Skeletal muscle cell (primary cell): ENCODE results near the gene FAM227B.
"Not testable (repeated sequence)": the region's sequence is repeated elsewhere in the genome, so short reads cannot be mapped to it uniquely, and the experiment has no call there.

Source experiments
- DNase-seq: peaks from one replicate; pipeline ENCODE4 v3.0.0-alpha.2; 2010; ENCODE audit warnings: low read depth
- H3K4me3 ChIP-seq: 2 replicates; pipeline ENCODE4 v1.5.1; 2011; ENCODE audit warnings: low read depth, mild to moderate bottlenecking, control low read depth, low read length, moderate library complexity

Gene FAM227B

DNA sequence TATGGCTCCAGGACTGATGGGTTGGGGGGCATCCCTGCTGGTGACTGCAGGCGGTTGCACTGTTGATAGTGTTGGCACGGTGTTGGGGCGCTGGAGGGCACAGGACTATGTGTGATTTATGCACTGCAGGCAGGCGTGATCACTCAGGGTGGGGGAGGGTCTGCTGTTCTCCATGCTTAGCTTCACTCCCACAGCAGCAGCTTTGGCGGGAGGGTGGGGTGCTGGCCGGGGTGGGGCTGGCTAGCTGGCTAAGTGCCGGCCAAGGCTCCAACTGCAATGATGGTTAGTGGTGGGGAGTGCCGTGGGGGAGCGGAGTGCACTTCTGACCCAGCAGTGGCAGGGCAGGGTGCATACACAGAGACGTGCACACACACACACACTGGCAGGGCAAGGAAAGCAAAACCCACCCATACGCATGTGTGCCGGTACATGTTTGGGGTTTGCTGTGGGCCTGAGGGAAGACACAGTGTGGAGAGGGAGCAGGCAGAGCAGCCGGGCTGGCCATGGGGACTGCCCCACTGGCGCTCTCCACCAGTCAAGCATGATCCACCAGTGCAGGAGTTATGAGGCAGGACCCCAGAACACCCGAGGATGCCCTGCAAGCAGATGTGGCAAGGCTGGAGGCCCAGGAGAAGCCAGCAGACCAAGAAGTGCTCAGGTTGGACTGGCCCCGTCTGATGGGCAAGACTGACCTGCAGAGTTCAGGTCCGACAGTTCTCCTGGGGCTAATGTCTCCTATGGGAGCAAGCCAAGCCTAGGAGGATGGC lies 214.1 kb downstream of the FAM227B start:
- no peak for DNase-seq
- no peak overlapping the region for H3K4me3 ChIP-seq

- not testable (repeated sequence) for DNase-seq, H3K4me3 ChIP-seq
Observed at GRCh38 chr15:49402515-49403296, 217.9 kb downstream of the FAM227B start.

DNA sequence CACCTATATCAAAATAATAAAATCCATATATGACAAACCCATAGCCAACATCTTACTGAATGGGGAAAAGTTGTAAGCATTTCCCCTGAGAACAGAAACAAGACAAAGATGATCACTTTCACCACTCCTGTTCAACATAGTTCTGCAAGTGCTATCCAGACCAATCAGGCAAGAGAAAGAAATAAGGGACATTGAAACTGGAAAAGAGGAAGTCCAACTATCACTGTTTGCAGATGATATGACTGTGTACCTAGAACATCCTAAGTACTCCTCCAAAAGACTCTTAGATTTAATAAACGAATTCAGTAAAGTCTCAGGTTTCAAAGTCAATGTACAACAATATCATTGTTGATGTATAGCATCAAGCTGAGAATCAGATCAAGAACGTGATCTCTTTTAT lies 233.1 kb downstream of the FAM227B start:
- no peak overlapping the region for H3K4me3 ChIP-seq
- no peak for DNase-seq

DNA sequence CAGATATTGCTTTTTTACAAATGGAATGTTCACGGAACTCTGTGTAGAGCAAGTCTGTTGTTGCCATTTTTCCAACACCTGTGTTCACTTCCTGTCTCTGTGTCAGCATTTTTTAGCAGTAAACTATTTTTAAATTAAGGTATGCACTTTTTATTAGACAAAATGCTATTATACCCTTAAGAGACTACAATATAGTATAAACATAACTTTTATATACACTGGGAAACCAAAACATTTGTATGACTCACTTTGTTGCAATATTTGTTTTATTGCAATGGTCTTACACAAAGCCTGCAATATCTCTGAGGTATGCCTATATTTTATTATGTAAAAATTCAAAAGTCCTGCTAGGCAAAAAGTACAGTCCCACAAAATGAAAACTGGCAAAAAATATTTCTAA lies 237.4 kb downstream of the FAM227B start:
- DNase-seq: peak; percentile 17
- H3K4me3 ChIP-seq: no peak overlapping the region

DNA sequence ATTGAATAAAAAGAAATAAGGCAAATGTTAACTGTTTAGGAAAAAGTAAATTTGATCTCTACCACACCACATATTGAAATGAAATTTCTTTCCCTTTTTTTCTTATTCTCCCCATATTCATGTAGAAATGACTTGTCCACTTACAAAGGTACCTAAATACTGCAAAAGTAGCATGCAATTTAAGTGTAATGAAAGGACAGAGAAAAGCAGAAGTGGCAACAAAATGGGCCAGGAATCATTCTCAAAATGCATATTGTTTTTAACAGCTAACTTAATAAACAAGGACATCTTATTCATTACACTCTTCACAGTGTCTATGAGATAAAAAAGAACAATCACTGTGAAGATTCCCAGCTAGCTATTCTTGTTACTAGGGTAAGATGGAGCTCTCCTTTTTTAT lies 238.2 kb downstream of the FAM227B start:
- DNase-seq: no peak
- no peak overlapping the region for H3K4me3 ChIP-seq

GRCh38 chr15:49380912-49381311 lies 239.7 kb downstream of the FAM227B start:
- no peak for DNase-seq
- H3K4me3 ChIP-seq: no peak overlapping the region

DNA sequence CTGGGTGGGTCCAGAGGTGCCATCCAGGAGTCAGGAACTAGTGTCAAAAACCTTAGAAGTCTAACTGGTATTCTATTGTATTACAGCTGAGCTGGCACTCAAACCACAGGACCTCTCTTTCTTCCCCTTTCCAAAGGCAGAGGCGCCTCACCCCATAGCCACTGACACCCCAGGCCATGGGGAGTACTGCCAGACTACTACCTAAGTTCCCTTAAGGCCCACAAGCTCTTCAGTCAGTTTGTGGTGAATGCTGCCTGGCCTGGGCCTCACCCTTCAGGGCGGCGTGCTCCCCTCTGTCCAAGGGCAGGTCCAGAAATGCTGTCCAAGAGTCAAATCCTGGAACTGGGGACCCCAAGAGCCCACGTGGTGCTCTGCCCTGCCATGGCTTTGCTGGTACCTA lies 240.6 kb downstream of the FAM227B start:
- no peak for DNase-seq
- H3K4me3 ChIP-seq: no peak overlapping the region

- DNase-seq: no peak
- no peak overlapping the region for H3K4me3 ChIP-seq
Observed at GRCh38 chr15:49372366-49372765, 248.3 kb downstream of the FAM227B start.

- peak; percentile 8 for DNase-seq
- H3K4me3 ChIP-seq: no peak overlapping the region
Observed at GRCh38 chr15:49370782-49371181, 249.8 kb downstream of the FAM227B start.

DNA sequence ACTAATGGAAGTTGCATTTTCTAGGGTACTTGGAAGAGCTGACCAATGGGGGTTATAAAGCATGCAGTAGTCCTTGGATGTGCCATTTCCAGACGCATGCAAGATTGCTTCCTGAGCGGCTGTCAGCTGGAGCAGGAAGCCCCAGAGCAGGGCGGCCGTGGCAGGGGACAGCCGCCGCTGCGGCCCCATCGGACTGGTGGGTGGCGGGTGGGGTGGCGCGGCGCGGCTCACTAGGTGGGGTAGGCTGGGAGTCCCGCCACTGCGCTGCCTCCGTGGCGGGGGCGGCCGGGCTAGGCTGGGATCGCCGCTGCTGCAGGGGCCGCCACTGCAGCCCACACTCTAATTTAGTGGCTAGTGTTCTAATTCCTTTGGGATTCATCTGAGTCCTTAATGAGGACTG lies 254.1 kb downstream of the FAM227B start:
- H3K4me3 ChIP-seq: no peak overlapping the region
- no peak for DNase-seq

DNA sequence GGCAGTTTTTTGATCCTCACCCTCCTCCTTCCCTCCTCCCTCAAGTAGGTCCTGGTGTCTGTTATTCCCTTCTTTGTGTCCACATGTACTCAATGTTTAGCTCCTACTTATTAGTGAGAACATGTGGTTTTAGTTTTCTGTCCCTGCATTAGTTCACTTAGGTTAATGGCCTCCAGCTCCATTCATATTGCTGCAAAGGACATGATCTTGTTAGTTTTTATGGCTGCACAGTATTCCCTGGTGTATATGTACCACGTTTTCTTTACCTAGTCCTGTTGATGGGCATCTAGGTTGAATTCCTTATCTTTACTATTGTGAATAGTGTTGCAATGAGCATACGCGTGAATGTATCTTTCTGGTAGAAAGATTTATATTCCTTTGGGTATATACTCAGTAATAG lies 259.2 kb downstream of the FAM227B start:
- no peak overlapping the region for H3K4me3 ChIP-seq
- peak; percentile 14 for DNase-seq

DNA sequence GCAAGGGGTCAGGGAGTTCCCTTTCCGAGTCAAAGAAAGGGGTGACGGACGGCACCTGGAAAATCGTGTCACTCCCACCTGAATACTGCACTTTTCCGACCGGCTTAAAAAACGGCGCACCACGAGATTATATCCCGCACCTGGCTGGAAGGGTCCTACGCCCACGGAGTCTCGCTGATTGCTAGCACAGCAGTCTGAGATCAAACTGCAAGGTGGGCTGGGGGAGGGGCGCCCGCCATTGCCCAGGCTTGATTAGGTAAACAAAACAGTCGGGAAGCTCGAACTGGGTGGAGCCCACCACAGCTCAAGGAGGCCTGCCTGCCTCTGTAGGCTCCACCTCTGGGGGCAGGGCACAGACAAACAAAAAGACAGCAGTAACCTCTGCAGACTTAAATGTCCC lies 266.2 kb downstream of the FAM227B start:
- H3K4me3 ChIP-seq, DNase-seq: not testable (repeated sequence)

- H3K4me3 ChIP-seq: no peak overlapping the region
- no peak for DNase-seq
Observed at GRCh38 chr15:49343546-49343945, 277.1 kb downstream of the FAM227B start.

DNA sequence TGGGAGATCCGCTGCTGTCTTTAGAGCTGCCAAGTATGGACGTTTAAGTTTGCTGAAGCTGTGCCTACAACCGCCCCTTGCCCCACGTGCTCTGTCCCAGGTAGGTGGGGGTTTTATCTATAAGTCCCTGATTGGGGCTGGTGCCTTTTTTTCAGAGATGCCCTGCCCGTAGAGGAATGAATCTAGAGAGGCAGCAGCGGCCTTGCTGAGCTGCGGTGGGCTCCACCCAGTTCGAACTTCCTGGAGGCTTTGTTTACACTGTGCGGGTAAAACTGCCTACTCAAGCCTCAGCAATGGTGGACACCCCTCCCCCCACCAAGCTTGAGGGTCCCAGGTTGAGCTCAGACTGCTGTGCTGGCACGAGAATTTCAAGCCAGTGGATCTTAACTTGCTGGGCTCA lies 281.0 kb downstream of the FAM227B start:
- no peak for DNase-seq
- no peak overlapping the region for H3K4me3 ChIP-seq

DNA sequence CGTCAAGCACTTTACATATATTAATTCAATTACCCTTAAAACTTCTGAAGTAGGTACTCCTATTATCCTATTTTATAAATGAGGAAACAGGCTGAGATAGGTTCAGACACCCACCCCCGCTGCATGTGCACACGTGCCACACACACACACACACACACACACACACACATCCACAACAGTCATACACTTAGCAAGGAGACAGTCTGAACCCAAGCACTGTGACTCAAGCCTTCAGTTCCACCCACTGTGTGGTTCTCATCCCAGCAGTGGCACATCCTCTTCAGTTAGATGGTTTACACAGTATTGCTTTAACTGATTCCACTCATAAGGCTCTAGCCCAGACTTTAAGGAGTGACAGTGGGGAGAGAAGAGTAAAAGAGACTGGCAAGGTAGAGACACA lies 288.7 kb downstream of the FAM227B start:
- H3K4me3 ChIP-seq: no peak overlapping the region
- DNase-seq: peak; percentile 12

- DNase-seq: no peak
Observed at GRCh38 chr15:49331442-49331841, 289.2 kb downstream of the FAM227B start.

DNA sequence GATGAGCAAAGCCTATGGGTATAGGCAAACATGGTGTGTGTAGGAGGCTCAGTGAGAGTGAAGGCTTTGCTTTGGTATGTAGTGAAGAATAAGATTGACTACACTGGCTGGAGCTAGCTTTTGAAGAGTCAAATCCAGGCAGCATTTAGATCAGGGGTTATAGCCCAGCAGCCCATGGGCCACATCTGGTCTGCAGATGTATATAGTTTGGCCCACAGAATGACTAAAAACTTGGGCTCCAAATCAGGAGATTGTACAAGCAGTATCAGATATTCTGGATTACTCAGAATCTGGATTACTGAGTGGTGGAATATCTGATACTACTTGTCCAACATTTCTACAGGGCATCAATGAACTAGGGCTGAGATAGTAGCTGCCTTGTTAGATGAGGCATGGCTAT lies 290.5 kb downstream of the FAM227B start:
- no peak overlapping the region for H3K4me3 ChIP-seq
- DNase-seq: no peak

More at GRCh38 chr15:49331442-49331841, 289.2 kb downstream of the FAM227B start:
- no peak overlapping the region for H3K4me3 ChIP-seq

DNA sequence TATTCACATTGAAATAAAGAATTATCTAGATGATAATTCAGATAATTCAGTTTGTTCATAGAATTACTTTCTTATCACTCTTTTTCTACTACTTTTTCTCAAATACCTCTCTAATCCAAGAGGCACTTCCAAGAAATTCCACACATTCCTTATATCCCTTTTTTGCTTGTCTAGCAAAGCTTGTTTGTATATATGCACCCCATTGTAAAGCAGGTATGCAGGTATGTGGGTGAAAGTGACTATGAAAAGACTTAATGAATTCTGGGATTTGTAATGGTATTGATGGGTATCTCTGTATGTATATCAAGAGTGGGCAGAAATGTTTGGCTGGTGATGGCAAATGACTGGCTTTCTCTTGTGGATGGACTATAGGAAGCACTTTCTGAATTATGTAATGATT lies 291.7 kb downstream of the FAM227B start:
- no peak for DNase-seq
- H3K4me3 ChIP-seq: no peak overlapping the region

- DNase-seq: no peak
- H3K4me3 ChIP-seq: no peak overlapping the region
Observed at GRCh38 chr15:49327927-49328326, 292.7 kb downstream of the FAM227B start.

GRCh38 chr15:49323207-49323606 lies 297.4 kb downstream of the FAM227B start:
- no peak overlapping the region for H3K4me3 ChIP-seq
- no peak for DNase-seq

DNA sequence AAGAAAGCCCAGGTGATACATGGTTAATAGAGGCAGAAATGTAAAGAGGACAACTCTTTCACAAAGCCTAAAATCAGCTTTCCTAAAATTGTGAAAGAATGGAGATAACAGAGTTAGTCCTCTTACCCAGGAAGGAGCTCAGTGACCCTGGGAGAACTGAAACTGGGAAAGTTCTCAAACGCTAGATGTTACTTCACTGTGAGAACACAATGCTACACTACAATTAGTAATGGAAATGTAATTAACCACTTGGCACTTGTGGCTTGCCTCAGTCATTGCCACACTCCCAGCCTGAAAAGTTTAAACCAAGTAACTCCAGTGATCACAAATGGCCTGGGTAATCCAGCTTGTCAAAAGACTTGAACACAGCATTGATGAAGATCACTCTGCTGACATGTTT lies 300.3 kb downstream of the FAM227B start:
- no peak overlapping the region for H3K4me3 ChIP-seq
- no peak for DNase-seq
